IMR-90 (cell line): ENCODE data around the gene FXYD4. TPM values are rescaled to one million over a fixed set of nuclear protein-coding genes. Genes with fewer than 3 reads are reported as not detected.

Experiments
- ATAC-seq: fragments of 200-7000 bp; cut with Tn5 transposase; 2 replicates; pipeline ENCODE4 v1.9.1; 2020; ENCODE audit warnings: low read depth, mild to moderate bottlenecking, moderate library complexity
- BruUV-seq: library from RNA; stranded (reverse); fragments of 400-500 nt; replicated peaks from 2 replicates; lab custom pipeline; 2021; lab: Mats Ljungman, UMichigan
- CTCF ChIA-PET: fragments of 300-600 bp; formaldehyde crosslinking; extraction: SDS; loops from one replicate; lab custom pipeline; 2021; ENCODE audit warnings: antibody characterized with exemption; lab: Yijun Ruan, JAX
- POLR2A ChIA-PET: fragments of 300-600 bp; sonication (Branson Sonifier 250); formaldehyde crosslinking; loops from one replicate; lab custom pipeline; 2022; ENCODE audit warnings: antibody characterized with exemption; ENCODE audit not compliant: unreplicated experiment; lab: Charles Lee
- DNase-seq: peaks from one replicate; pipeline ENCODE4 v3.0.0; 2013
- H2AFZ ChIP-seq: replicated peaks from 2 replicates; pipeline ENCODE3; 2013; ENCODE audit warnings: low read length, mild to moderate bottlenecking; ENCODE audit not compliant: poor library complexity
- H2AK5ac ChIP-seq: 2 replicates; pipeline ENCODE4 v1.6.1; 2013; ENCODE audit warnings: low read depth, low read length, inconsistent platforms
- H2AK9ac ChIP-seq: replicated peaks from 2 replicates; pipeline ENCODE3; 2013; ENCODE audit warnings: mild to moderate bottlenecking, low read depth, low read length, moderate library complexity; ENCODE audit not compliant: poor library complexity
- H2BK120ac ChIP-seq: 2 replicates; pipeline ENCODE4 v1.6.1; 2013; ENCODE audit warnings: low read depth, low read length, inconsistent platforms
- H2BK15ac ChIP-seq: 3 replicates; pipeline ENCODE4 v1.6.1; 2013; ENCODE audit warnings: low read depth, low read length, inconsistent platforms
- H2BK20ac ChIP-seq: 2 replicates; pipeline ENCODE4 v1.6.1; 2013; ENCODE audit warnings: low read depth, mild to moderate bottlenecking, inconsistent platforms, low read length, moderate library complexity
- H2BK5ac ChIP-seq: 2 replicates; pipeline ENCODE4 v1.6.1; 2013; ENCODE audit warnings: mild to moderate bottlenecking, low read depth, low read length, inconsistent platforms; ENCODE audit not compliant: poor library complexity, severe bottlenecking
- H3K14ac ChIP-seq: replicated peaks from 2 replicates; pipeline ENCODE4 v1.6.1; 2013; ENCODE audit warnings: low read depth, low read length, inconsistent platforms
- H3K18ac ChIP-seq: 2 replicates; pipeline ENCODE4 v1.6.1; 2013; ENCODE audit warnings: low read depth, low read length, control low read depth
- H3K23ac ChIP-seq: 2 replicates; pipeline ENCODE4 v1.6.1; 2013; ENCODE audit warnings: low read depth, low read length, inconsistent platforms
- H3K27ac ChIP-seq: 2 replicates; pipeline ENCODE4 v1.5.1; 2013; ENCODE audit warnings: mild to moderate bottlenecking, control low read depth, low read length; ENCODE audit not compliant: insufficient read depth
- H3K27me3 ChIP-seq: 2 replicates; pipeline ENCODE4 v1.6.1; 2013; ENCODE audit warnings: low read length; ENCODE audit not compliant: control insufficient read depth, insufficient read depth
- H3K36me3 ChIP-seq: 2 replicates; pipeline ENCODE4 v1.6.1; 2013; ENCODE audit warnings: low read length, mixed read lengths; ENCODE audit not compliant: control insufficient read depth, insufficient read depth
- H3K4ac ChIP-seq: 2 replicates; pipeline ENCODE4 v1.6.1; 2013; ENCODE audit warnings: low read depth, low read length, inconsistent platforms
- H3K4me1 ChIP-seq: 2 replicates; pipeline ENCODE4 v1.6.1; 2013; ENCODE audit warnings: low read length, mixed read lengths; ENCODE audit not compliant: control insufficient read depth, insufficient read depth
- H3K4me2 ChIP-seq: 2 replicates; pipeline ENCODE4 v1.6.1; 2013; ENCODE audit warnings: low read depth, mild to moderate bottlenecking, control low read depth, low read length, moderate library complexity
- H3K4me3 ChIP-seq: 2 replicates; pipeline ENCODE4 v1.5.1; 2013; ENCODE audit warnings: low read depth, mild to moderate bottlenecking, control low read depth, low read length, moderate library complexity; ENCODE audit not compliant: insufficient read depth
- H3K56ac ChIP-seq: 2 replicates; pipeline ENCODE4 v1.6.1; 2013; ENCODE audit warnings: low read length, inconsistent platforms; ENCODE audit not compliant: insufficient read depth; ENCODE audit errors: extremely low read depth
- H3K79me1 ChIP-seq, 2 experiments: 2 replicates each; pipeline ENCODE4 v1.6.1; 2013; ENCODE audit warnings: low read length in 2 of 2, inconsistent platforms in 1 of 2, low read depth in 1 of 2
- H3K9ac ChIP-seq: 2 replicates; pipeline ENCODE4 v1.6.1; 2013; ENCODE audit warnings: low read depth, low read length, control low read depth
- H3K9me1 ChIP-seq: 2 replicates; pipeline ENCODE4 v1.6.1; 2013; ENCODE audit warnings: low read length, inconsistent platforms; ENCODE audit not compliant: insufficient read depth
- H3K9me3 ChIP-seq: 2 replicates; pipeline ENCODE4 v1.6.1; 2013; ENCODE audit warnings: low read length; ENCODE audit not compliant: control insufficient read depth, insufficient read depth
- H4K20me1 ChIP-seq: 2 replicates; pipeline ENCODE4 v1.6.1; 2013; ENCODE audit warnings: low read length, inconsistent platforms; ENCODE audit not compliant: insufficient read depth
- H4K5ac ChIP-seq: 2 replicates; pipeline ENCODE4 v1.6.1; 2013; ENCODE audit warnings: mild to moderate bottlenecking, low read depth, low read length, control low read depth
- H4K8ac ChIP-seq, 2 experiments: 2 replicates each; pipeline ENCODE4 v1.6.1; 2013; ENCODE audit warnings: low read depth in 2 of 2, low read length in 2 of 2, control low read depth in 1 of 2, inconsistent platforms in 1 of 2
- H4K91ac ChIP-seq: 2 replicates; pipeline ENCODE4 v1.6.1; 2013; ENCODE audit warnings: low read depth, low read length, inconsistent platforms; ENCODE audit not compliant: insufficient read depth
- BHLHE40 ChIP-seq: fragments of 150-350 bp; IDR thresholded peaks from 2 replicates; pipeline ENCODE4 v1.6.1; 2016; ENCODE audit warnings: mild to moderate bottlenecking, low read depth, low read length
- CHD1 ChIP-seq: IDR thresholded peaks from 2 replicates; pipeline ENCODE4 v1.6.1; 2012; ENCODE audit warnings: low read depth, low read length, improper control_type of control experiment
- CTCF ChIP-seq: conservative IDR thresholded peaks from 2 replicates; pipeline ENCODE4 v1.5.1; 2012; ENCODE audit warnings: mild to moderate bottlenecking, low read depth, low read length, improper control_type of control experiment
- ELK1 ChIP-seq: fragments of 150-350 bp; IDR thresholded peaks from 2 replicates; pipeline ENCODE4 v1.6.1; 2016; ENCODE audit warnings: low read depth, mild to moderate bottlenecking, low read length, moderate library complexity, borderline replicate concordance
- FOS ChIP-seq: fragments of 150-350 bp; IDR thresholded peaks from 2 replicates; pipeline ENCODE4 v1.6.1; 2016; ENCODE audit warnings: low read depth, low read length
- MXI1 ChIP-seq: IDR thresholded peaks from 2 replicates; pipeline ENCODE4 v1.6.1; 2012; ENCODE audit warnings: low read depth, mild to moderate bottlenecking, low read length, moderate library complexity, borderline replicate concordance
- NFE2L2 ChIP-seq: fragments of 150-350 bp; IDR thresholded peaks from 2 replicates; pipeline ENCODE4 v1.6.1; 2016; ENCODE audit warnings: low read depth, mild to moderate bottlenecking, low read length
- POLR2A ChIP-seq: IDR thresholded peaks from 2 replicates; pipeline ENCODE4 v1.6.1; 2012; ENCODE audit warnings: mild to moderate bottlenecking, low read depth, low read length
- RAD21 ChIP-seq: IDR thresholded peaks from 2 replicates; pipeline ENCODE4 v1.6.1; 2012; ENCODE audit warnings: low read length, improper control_type of control experiment
- RCOR1 ChIP-seq: IDR thresholded peaks from 2 replicates; pipeline ENCODE4 v1.6.1; 2012; ENCODE audit warnings: mild to moderate bottlenecking, low read length, improper control_type of control experiment; ENCODE audit not compliant: insufficient replicate concordance
- USF2 ChIP-seq: fragments of 150-350 bp; IDR thresholded peaks from 2 replicates; pipeline ENCODE4 v1.6.1; 2017; ENCODE audit warnings: mild to moderate bottlenecking, antibody characterized with exemption, low read length, low read depth
- WGBS, 2 experiments: methylation state at CpG; one replicate each; pipeline versions ENCODE4 v1.1.5 to v1.1.7; 2013; ENCODE audit warnings: missing lambda C conversion rate in 2 of 2; ENCODE audit not compliant: insufficient read length in 1 of 2; ENCODE audit errors: extremely low coverage in 2 of 2; 5-methylcytosine and 5-hydroxymethylcytosine counted together
- dilution Hi-C: fragments of 300-500 bp; cut with HindIII; formaldehyde crosslinking; loops from one replicate; pipeline ENCODE4 v1.14.3; 2018; ENCODE audit warnings: low sequenced_read_pairs; ENCODE audit not compliant: unreplicated experiment
- in situ Hi-C: fragments of 300-500 bp; cut with MboI; formaldehyde crosslinking; loops from 3 replicates; pipeline ENCODE4 v1.14.3; 2019; ENCODE audit warnings: low sequenced_read_pairs, inconsistent platforms, mixed read lengths
- intact Hi-C: fragments of 100-400 bp; cut with micrococcal nuclease; formaldehyde crosslinking; loops from 2 replicates; pipeline ENCODE4 v1.10.0; 2022
- polyA plus RNA-seq, 3 experiments: library from polyadenylated mRNA; depleted of rRNA; stranded (reverse); fragments of >200 nt; gene quantifications; 2 replicates each; pipeline ENCODE4 v1.2.3, GENCODE V29; 2012; ENCODE audit warnings: low replicate concordance in 1 of 3
- total RNA-seq: library from RNA; depleted of rRNA; stranded (reverse); fragments of >200 nt; gene quantifications from 2 replicates; pipeline ENCODE4 v1.2.3, GENCODE V29; 2012

FXYD4 gene
- total and polyA plus RNA-seq, 2 of the 4 experiments (the other 2 are of a cell fraction) = not detected

GRCh38 chr10:43351301-43351700 lies 20.1 kb upstream of the FXYD4 start:
- dilution Hi-C loops = no loop called here
- TF ChIP-seq ELK1 (no peak), BHLHE40 (no peak), NFE2L2 (no peak), CHD1 (no peak), USF2 (no peak), RAD21 (no peak), MXI1 (no peak), POLR2A (no peak), RCOR1 (no peak), CTCF (no peak), FOS (no peak)
- DNase-seq = no peak
- H3K4me2 ChIP-seq = no peak overlapping the region
- H3K27ac ChIP-seq = no peak overlapping the region
- H3K36me3 ChIP-seq = no peaks in the 10 kb centered on the region
- no peak overlapping the region for H2AK9ac ChIP-seq
- no peak overlapping the region for H2BK5ac ChIP-seq
- H3K56ac ChIP-seq = no peak overlapping the region
- ChIA-PET CTCF (interaction anchor here (0.7 kb wide), 1 partner anchor 417 kb away, joined by 3 read pairs; no protein-coding TSS in a partner anchor), POLR2A (no interaction called here)
- no peaks in the 10 kb centered on the region for H4K20me1 ChIP-seq
- no peak overlapping the region for H3K23ac ChIP-seq
- no CpG with 5 or more reads among the region's 14 CpGs for WGBS, 2 experiments
- no peak overlapping the region for H4K5ac ChIP-seq
- peaks cover 16% of the 10 kb centered on the region for H3K27me3 ChIP-seq
- no peak overlapping the region for H3K9ac ChIP-seq
- H2AFZ ChIP-seq = no peak overlapping the region
- H4K8ac ChIP-seq = no peak overlapping the region
- no TSS peak for BruUV-seq
- no peaks in the 10 kb centered on the region for H3K4me1 ChIP-seq
- ATAC-seq = no peak
- no peaks in the 10 kb centered on the region for H3K9me3 ChIP-seq
- H2BK20ac ChIP-seq = no peak overlapping the region
- intact Hi-C loops = no loop called here
- no peak overlapping the region for H2BK15ac ChIP-seq
- H3K18ac ChIP-seq = no peak overlapping the region
- in situ Hi-C loops = no loop called here
- no peaks in the 10 kb centered on the region for H3K79me1 ChIP-seq
- H2AK5ac ChIP-seq = no peak overlapping the region
- H2BK120ac ChIP-seq = no peak overlapping the region
- H4K91ac ChIP-seq = no peak overlapping the region
- H3K14ac ChIP-seq = no peak overlapping the region
- H3K4ac ChIP-seq = no peak overlapping the region
- no peak overlapping the region for H3K4me3 ChIP-seq
- H3K9me1 ChIP-seq = no peaks in the 10 kb centered on the region
